ENCODE measurements around the gene HUNK. TPM values are rescaled to one million over a fixed set of nuclear protein-coding genes. Genes with fewer than 3 reads are reported as not detected.

The HUNK gene
- total RNA-seq, 1 experiment from 2014 or later = 7.0 TPM

GRCh38 chr21:31872452-31873274 lies at the start of gene HUNK (continued):
- TF ChIP-seq, protein P1, sequence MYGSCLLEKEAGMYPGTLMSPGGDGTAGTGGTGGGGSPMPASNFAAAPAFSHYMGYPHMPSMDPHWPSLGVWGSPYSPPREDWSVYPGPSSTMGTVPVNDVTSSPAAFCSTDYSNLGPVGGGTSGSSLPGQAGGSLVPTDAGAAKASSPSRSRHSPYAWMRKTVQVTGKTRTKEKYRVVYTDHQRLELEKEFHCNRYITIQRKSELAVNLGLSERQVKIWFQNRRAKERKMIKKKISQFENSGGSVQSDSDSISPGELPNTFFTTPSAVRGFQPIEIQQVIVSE (CRISPR knock-in tag; IDR thresholded peaks at IDR 0.05; ENCODE audit: borderline replicate concordance) = no peak
- TF ChIP-seq ZNF232 (CRISPR knock-in tag; IDR thresholded peaks at IDR 0.05) (no peak), MAX (CRISPR knock-in tag; IDR thresholded peaks at IDR 0.05) (peak; percentile 35; the same call in 1 of the 2 replicates), IRF2 (CRISPR knock-in tag; IDR thresholded peaks at IDR 0.05; ENCODE audit: borderline replicate concordance, low read depth) (no peak), TP53 (CRISPR knock-in tag; IDR thresholded peaks at IDR 0.05) (no peak), TCF7 (CRISPR knock-in tag; IDR thresholded peaks at IDR 0.05; ENCODE audit: low read depth) (no peak), ZSCAN18 (CRISPR knock-in tag; IDR thresholded peaks at IDR 0.05) (no peak), HMGA2 (CRISPR knock-in tag; IDR thresholded peaks at IDR 0.05) (no peak), NFYB (CRISPR knock-in tag; conservative IDR thresholded peaks at IDR 0.05; ENCODE audit: low read depth) (no peak)
- TF ChIP-seq, protein P2, sequence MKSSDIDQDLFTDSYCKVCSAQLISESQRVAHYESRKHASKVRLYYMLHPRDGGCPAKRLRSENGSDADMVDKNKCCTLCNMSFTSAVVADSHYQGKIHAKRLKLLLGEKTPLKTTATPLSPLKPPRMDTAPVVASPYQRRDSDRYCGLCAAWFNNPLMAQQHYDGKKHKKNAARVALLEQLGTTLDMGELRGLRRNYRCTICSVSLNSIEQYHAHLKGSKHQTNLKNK (CRISPR knock-in tag; IDR thresholded peaks at IDR 0.05) = no peak
- TF ChIP-seq, protein P3, sequence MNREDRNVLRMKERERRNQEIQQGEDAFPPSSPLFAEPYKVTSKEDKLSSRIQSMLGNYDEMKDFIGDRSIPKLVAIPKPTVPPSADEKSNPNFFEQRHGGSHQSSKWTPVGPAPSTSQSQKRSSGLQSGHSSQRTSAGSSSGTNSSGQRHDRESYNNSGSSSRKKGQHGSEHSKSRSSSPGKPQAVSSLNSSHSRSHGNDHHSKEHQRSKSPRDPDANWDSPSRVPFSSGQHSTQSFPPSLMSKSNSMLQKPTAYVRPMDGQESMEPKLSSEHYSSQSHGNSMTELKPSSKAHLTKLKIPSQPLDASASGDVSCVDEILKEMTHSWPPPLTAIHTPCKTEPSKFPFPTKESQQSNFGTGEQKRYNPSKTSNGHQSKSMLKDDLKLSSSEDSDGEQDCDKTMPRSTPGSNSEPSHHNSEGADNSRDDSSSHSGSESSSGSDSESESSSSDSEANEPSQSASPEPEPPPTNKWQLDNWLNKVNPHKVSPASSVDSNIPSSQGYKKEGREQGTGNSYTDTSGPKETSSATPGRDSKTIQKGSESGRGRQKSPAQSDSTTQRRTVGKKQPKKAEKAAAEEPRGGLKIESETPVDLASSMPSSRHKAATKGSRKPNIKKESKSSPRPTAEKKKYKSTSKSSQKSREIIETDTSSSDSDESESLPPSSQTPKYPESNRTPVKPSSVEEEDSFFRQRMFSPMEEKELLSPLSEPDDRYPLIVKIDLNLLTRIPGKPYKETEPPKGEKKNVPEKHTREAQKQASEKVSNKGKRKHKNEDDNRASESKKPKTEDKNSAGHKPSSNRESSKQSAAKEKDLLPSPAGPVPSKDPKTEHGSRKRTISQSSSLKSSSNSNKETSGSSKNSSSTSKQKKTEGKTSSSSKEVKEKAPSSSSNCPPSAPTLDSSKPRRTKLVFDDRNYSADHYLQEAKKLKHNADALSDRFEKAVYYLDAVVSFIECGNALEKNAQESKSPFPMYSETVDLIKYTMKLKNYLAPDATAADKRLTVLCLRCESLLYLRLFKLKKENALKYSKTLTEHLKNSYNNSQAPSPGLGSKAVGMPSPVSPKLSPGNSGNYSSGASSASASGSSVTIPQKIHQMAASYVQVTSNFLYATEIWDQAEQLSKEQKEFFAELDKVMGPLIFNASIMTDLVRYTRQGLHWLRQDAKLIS (CRISPR knock-in tag; IDR thresholded peaks at IDR 0.05; ENCODE audit: borderline replicate concordance) = no peak
- TF ChIP-seq, protein P4, sequence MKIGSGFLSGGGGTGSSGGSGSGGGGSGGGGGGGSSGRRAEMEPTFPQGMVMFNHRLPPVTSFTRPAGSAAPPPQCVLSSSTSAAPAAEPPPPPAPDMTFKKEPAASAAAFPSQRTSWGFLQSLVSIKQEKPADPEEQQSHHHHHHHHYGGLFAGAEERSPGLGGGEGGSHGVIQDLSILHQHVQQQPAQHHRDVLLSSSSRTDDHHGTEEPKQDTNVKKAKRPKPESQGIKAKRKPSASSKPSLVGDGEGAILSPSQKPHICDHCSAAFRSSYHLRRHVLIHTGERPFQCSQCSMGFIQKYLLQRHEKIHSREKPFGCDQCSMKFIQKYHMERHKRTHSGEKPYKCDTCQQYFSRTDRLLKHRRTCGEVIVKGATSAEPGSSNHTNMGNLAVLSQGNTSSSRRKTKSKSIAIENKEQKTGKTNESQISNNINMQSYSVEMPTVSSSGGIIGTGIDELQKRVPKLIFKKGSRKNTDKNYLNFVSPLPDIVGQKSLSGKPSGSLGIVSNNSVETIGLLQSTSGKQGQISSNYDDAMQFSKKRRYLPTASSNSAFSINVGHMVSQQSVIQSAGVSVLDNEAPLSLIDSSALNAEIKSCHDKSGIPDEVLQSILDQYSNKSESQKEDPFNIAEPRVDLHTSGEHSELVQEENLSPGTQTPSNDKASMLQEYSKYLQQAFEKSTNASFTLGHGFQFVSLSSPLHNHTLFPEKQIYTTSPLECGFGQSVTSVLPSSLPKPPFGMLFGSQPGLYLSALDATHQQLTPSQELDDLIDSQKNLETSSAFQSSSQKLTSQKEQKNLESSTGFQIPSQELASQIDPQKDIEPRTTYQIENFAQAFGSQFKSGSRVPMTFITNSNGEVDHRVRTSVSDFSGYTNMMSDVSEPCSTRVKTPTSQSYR (CRISPR knock-in tag; IDR thresholded peaks at IDR 0.05) = no peak

- no peak for TF ChIP-seq IRF2 (CRISPR knock-in tag; IDR thresholded peaks at IDR 0.05; ENCODE audit: borderline replicate concordance, low read depth)
- no peak for TF ChIP-seq NFE2L1 (CRISPR knock-in tag; IDR thresholded peaks at IDR 0.05)
- TF ChIP-seq GRHL2 (CRISPR knock-in tag; IDR thresholded peaks at IDR 0.05; ENCODE audit: insufficient replicate concordance, severe bottlenecking) = no peak
- no peak for TF ChIP-seq FOXK1 (CRISPR knock-in tag; IDR thresholded peaks at IDR 0.05)
- TF ChIP-seq, protein P3 (CRISPR knock-in tag; IDR thresholded peaks at IDR 0.05; ENCODE audit: borderline replicate concordance) = no peak
- no peak for TF ChIP-seq NFYB (CRISPR knock-in tag; conservative IDR thresholded peaks at IDR 0.05; ENCODE audit: low read depth)
- no peak for TF ChIP-seq TCF7 (CRISPR knock-in tag; IDR thresholded peaks at IDR 0.05; ENCODE audit: low read depth)
- TF ChIP-seq, protein P5, sequence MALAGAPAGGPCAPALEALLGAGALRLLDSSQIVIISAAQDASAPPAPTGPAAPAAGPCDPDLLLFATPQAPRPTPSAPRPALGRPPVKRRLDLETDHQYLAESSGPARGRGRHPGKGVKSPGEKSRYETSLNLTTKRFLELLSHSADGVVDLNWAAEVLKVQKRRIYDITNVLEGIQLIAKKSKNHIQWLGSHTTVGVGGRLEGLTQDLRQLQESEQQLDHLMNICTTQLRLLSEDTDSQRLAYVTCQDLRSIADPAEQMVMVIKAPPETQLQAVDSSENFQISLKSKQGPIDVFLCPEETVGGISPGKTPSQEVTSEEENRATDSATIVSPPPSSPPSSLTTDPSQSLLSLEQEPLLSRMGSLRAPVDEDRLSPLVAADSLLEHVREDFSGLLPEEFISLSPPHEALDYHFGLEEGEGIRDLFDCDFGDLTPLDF (CRISPR knock-in tag; IDR thresholded peaks at IDR 0.05) = no peak
- CTCF ChIA-PET = no interaction called here
- Mint-ChIP-seq H3K4me3 (no peak overlapping the region), H3K36me3 (peaks cover 5% of the 10 kb centered on the region; the same call in 1 of the 2 replicates), H3K27me3 (ENCODE audit: low read depth) (peaks cover 2% of the 10 kb centered on the region; the same call in 1 of the 2 replicates), H3K27ac (no peak overlapping the region), H3K4me1 (no peaks in the 10 kb centered on the region), H3K9me3 (peaks cover 28% of the 10 kb centered on the region)
- ATAC-seq (no peak), DNase-seq (ENCODE audit: low spot score) (no peak)
- POLR2A ChIA-PET = no interaction called here
Measured at GRCh38 chr21:31829736-31830472, 42.9 kb upstream of the HUNK start.
